H9 (cell line): Measurements from ENCODE around the gene MGMT. TPM values are rescaled to one million over a fixed set of nuclear protein-coding genes. Genes with fewer than 3 reads are reported as not detected.

Experiments used
- DNase-seq: peaks from one replicate; pipeline ENCODE4 v3.0.0-alpha.2; 2017
- H2AFZ ChIP-seq: one replicate; pipeline ENCODE4 v1.6.1; 2013; ENCODE audit warnings: mild to moderate bottlenecking, low read length, control low read depth, moderate library complexity
- H2AK5ac ChIP-seq: 2 replicates; pipeline ENCODE4 v1.6.1; 2013; ENCODE audit warnings: low read length, control low read depth, mixed read lengths; ENCODE audit not compliant: insufficient read length
- H2BK120ac ChIP-seq: one replicate; pipeline ENCODE4 v1.6.1; 2013; ENCODE audit warnings: low read depth, mild to moderate bottlenecking, low read length, control low read depth, inconsistent platforms; ENCODE audit not compliant: poor library complexity, severe bottlenecking
- H2BK12ac ChIP-seq: 2 replicates; pipeline ENCODE4 v1.6.1; 2013; ENCODE audit warnings: low read length, control low read depth, mixed read lengths, low read depth; ENCODE audit not compliant: insufficient read length
- H2BK15ac ChIP-seq: 2 replicates; pipeline ENCODE4 v1.6.1; 2013; ENCODE audit warnings: low read depth, low read length, control low read depth
- H2BK20ac ChIP-seq: one replicate; pipeline ENCODE4 v1.6.1; 2013; ENCODE audit warnings: low read depth, mild to moderate bottlenecking, low read length, control low read depth, inconsistent platforms; ENCODE audit not compliant: poor library complexity, severe bottlenecking
- H2BK5ac ChIP-seq: 2 replicates; pipeline ENCODE4 v1.6.1; 2013; ENCODE audit warnings: low read length, control low read depth, mixed read lengths; ENCODE audit not compliant: insufficient read length
- H3K14ac ChIP-seq: 2 replicates; pipeline ENCODE4 v1.6.1; 2013; ENCODE audit warnings: low read length, control low read depth; ENCODE audit not compliant: insufficient read depth
- H3K18ac ChIP-seq: 2 replicates; pipeline ENCODE4 v1.6.1; 2013; ENCODE audit warnings: low read depth, mild to moderate bottlenecking, mixed read lengths, low read length, control low read depth; ENCODE audit not compliant: insufficient read length
- H3K23ac ChIP-seq: 2 replicates; pipeline ENCODE4 v1.6.1; 2013; ENCODE audit warnings: low read length, control low read depth, mixed read lengths, low read depth; ENCODE audit not compliant: insufficient read length
- H3K23me2 ChIP-seq: 2 replicates; pipeline ENCODE4 v1.6.1; 2013; ENCODE audit warnings: low read depth, mild to moderate bottlenecking, mixed read lengths, low read length, control low read depth; ENCODE audit not compliant: insufficient read length, poor library complexity, severe bottlenecking
- H3K27ac ChIP-seq: 2 replicates; pipeline ENCODE4 v1.5.1; 2013; ENCODE audit warnings: low read length, control low read depth, mixed read lengths, low read depth; ENCODE audit not compliant: insufficient read length
- H3K27me3 ChIP-seq: 2 replicates; pipeline ENCODE4 v1.6.1; 2013; ENCODE audit warnings: low read length, control low read depth, inconsistent platforms; ENCODE audit not compliant: insufficient read depth
- H3K4ac ChIP-seq: 2 replicates; pipeline ENCODE4 v1.6.1; 2013; ENCODE audit warnings: low read depth, mild to moderate bottlenecking, control low read depth, inconsistent platforms, low read length, moderate library complexity
- H3K4me1 ChIP-seq: 2 replicates; pipeline ENCODE4 v1.6.1; 2013; ENCODE audit warnings: low read length, control low read depth, inconsistent platforms; ENCODE audit not compliant: insufficient read depth
- H3K4me2 ChIP-seq: 2 replicates; pipeline ENCODE4 v1.6.1; 2013; ENCODE audit warnings: low read length, control low read depth, mixed read lengths; ENCODE audit not compliant: insufficient read length, insufficient read depth
- H3K56ac ChIP-seq: 2 replicates; pipeline ENCODE4 v1.6.1; 2013; ENCODE audit warnings: low read depth, mild to moderate bottlenecking, mixed read lengths, low read length, control low read depth; ENCODE audit not compliant: insufficient read length
- H3K79me1 ChIP-seq: 2 replicates; pipeline ENCODE4 v1.6.1; 2013; ENCODE audit warnings: low read depth, mild to moderate bottlenecking, moderate library complexity, low read length, control low read depth, inconsistent platforms; ENCODE audit not compliant: insufficient read depth, poor library complexity, severe bottlenecking
- H3K79me2 ChIP-seq: 2 replicates; pipeline ENCODE4 v1.6.1; 2013; ENCODE audit warnings: low read length, control low read depth, inconsistent platforms; ENCODE audit not compliant: insufficient read depth
- H3K9ac ChIP-seq: 2 replicates; pipeline ENCODE4 v1.6.1; 2013; ENCODE audit warnings: low read length, control low read depth, mixed read lengths; ENCODE audit not compliant: insufficient read length; ENCODE audit errors: extremely low read depth
- H3K9me3 ChIP-seq: one replicate; pipeline ENCODE4 v1.6.1; 2013; ENCODE audit warnings: low read depth, low read length, inconsistent platforms; ENCODE audit not compliant: control insufficient read depth
- H3T11ph ChIP-seq: one replicate; pipeline ENCODE4 v1.6.1; 2013; ENCODE audit warnings: mild to moderate bottlenecking, low read length, control low read depth, inconsistent platforms
- H4K20me1 ChIP-seq: one replicate; pipeline ENCODE4 v1.6.1; 2013; ENCODE audit not compliant: control insufficient read depth, insufficient read length, insufficient read depth
- H4K5ac ChIP-seq: 2 replicates; pipeline ENCODE4 v1.6.1; 2013; ENCODE audit warnings: low read depth, mild to moderate bottlenecking, mixed read lengths, low read length, control low read depth; ENCODE audit not compliant: insufficient read length
- H4K8ac ChIP-seq: replicated peaks from 2 replicates; pipeline ENCODE4 v1.6.1; 2013; ENCODE audit warnings: low read length, control low read depth, mixed read lengths, low read depth; ENCODE audit not compliant: insufficient read length
- H4K91ac ChIP-seq: 2 replicates; pipeline ENCODE4 v1.6.1; 2013; ENCODE audit warnings: low read depth, mild to moderate bottlenecking, moderate library complexity, mixed read lengths, low read length, control low read depth; ENCODE audit not compliant: insufficient read length
- H3K27ac Mint-ChIP-seq, 3 experiments: 2 replicates in 2 of 3; 3 replicates in 1 of 3; pipeline ENCODE4 v1.8.0; 2020 to 2021; ENCODE audit warnings: mixed read lengths in 3 of 3, mild to moderate bottlenecking in 1 of 3, moderate library complexity in 1 of 3
- H3K27me3 Mint-ChIP-seq: 2 replicates; pipeline ENCODE4 v1.8.0; 2021; ENCODE audit warnings: low read depth, mild to moderate bottlenecking, moderate library complexity, mixed read lengths
- H3K36me3 Mint-ChIP-seq, 3 experiments: 2 replicates in 2 of 3; 3 replicates in 1 of 3; pipeline ENCODE4 v1.8.0; 2020 to 2021; ENCODE audit warnings: low read depth in 3 of 3, mixed read lengths in 3 of 3; ENCODE audit not compliant: insufficient read depth in 1 of 3
- H3K4me1 Mint-ChIP-seq, 2 experiments: 2 replicates each; pipeline ENCODE4 v1.8.0; 2020; ENCODE audit warnings: mixed read lengths in 2 of 2
- H3K4me3 Mint-ChIP-seq, 2 experiments: 2 replicates in 1 of 2; 3 replicates in 1 of 2; pipeline ENCODE4 v1.8.0; 2020 to 2021; ENCODE audit warnings: mild to moderate bottlenecking in 2 of 2, mixed read lengths in 2 of 2, moderate library complexity in 1 of 2
- H3K9me3 Mint-ChIP-seq, 2 experiments: 2 replicates in 1 of 2; 3 replicates in 1 of 2; pipeline ENCODE4 v1.8.0; 2020; ENCODE audit warnings: mild to moderate bottlenecking in 2 of 2, mixed read lengths in 2 of 2, moderate library complexity in 1 of 2
- WGBS: extraction: QIAGEN DNeasy Blood & Tissue Kit; methylation state at CpG from one replicate; pipeline ENCODE4 v1.1.7; 2013; ENCODE audit warnings: missing lambda C conversion rate, low lambda C conversion rate, mixed read lengths; ENCODE audit not compliant: insufficient read length; ENCODE audit errors: extremely low coverage; 5-methylcytosine and 5-hydroxymethylcytosine counted together
- total RNA-seq: library from RNA; stranded (reverse); gene quantifications from 2 replicates; pipeline ENCODE4 v1.2.1, GENCODE V29; 2021
- TF ChIP-seq, protein P1 (sequence below): fragments of 200-600 bp; sonication (generic); conservative IDR thresholded peaks from 3 replicates; pipeline ENCODE4 v1.8.0; 2021; ENCODE audit warnings: antibody characterized with exemption, mild to moderate bottlenecking

Gene MGMT
- total RNA-seq, 1 experiment from 2014 or later = 18.4 TPM

DNA sequence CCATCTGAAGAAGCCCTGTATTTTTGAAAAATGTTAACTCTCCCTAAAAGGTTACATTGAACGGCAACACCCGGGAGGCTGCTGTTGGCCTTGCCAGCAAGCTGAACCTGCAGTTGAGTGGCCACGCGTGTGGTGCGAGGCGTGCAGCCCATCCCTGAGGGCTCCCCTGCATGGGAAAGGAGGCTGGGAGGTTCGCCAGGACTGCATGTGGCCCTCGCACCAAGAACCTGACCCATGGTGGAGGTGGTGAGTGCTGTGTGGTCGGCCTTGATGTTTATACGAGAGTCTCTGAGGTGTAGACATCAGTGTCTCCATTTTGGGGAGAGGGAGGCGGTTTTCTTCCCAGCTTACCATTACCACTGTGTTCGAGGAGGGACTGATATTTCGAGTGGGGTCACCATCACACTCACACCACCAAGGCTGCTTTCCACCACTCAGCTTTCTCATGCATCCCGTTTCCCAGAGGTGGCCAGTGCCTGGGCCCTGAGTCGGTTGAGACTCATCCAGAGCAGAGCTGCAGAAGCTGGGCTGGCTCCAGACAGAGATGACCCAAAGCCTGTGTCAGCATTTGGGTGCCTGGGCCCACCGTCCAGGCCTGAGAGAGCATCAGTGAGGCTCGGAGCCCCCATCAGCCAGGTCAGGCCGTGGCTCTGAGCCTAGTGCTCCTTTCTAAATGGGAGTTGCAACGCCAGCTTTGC lies 274.4 kb downstream of the MGMT start:
- Mint-ChIP-seq H3K9me3 (peaks cover 13 to 15% of the 10 kb centered on the region in 2 experiments), H3K4me1 (peaks cover 0 to 5% of the 10 kb centered on the region in 2 experiments; a peak in 2 of 4 replicates), H3K4me3 (no peak overlapping the region), H3K36me3 (peaks cover 12 to 17% (median 17%) of the 10 kb centered on the region in 3 experiments), H3K27me3 (no peaks in the 10 kb centered on the region), H3K27ac (no peak overlapping the region; a peak in 2 of 7 replicates)
- no peaks in the 10 kb centered on the region for H3K23me2 ChIP-seq
- no peak overlapping the region for H4K8ac ChIP-seq
- no peak overlapping the region for H3K18ac ChIP-seq
- no peaks in the 10 kb centered on the region for H3K4me1 ChIP-seq
- H2BK5ac ChIP-seq = no peak overlapping the region
- H2BK15ac ChIP-seq = no peak overlapping the region
- H3K79me1 ChIP-seq = no peaks in the 10 kb centered on the region
- H3K27me3 ChIP-seq = no peaks in the 10 kb centered on the region
- WGBS = no CpG with 5 or more reads among the region's 19 CpGs
- no peak overlapping the region for H2BK120ac ChIP-seq
- no peak overlapping the region for H3K4ac ChIP-seq
- H3K4me2 ChIP-seq = no peak overlapping the region
- H3K23ac ChIP-seq = no peak overlapping the region
- H3K9ac ChIP-seq = no peak overlapping the region
- H3K14ac ChIP-seq = no peak overlapping the region
- H3K79me2 ChIP-seq = no peaks in the 10 kb centered on the region
- H3T11ph ChIP-seq = no peak overlapping the region
- H2BK12ac ChIP-seq = no peak overlapping the region
- H3K56ac ChIP-seq = no peak overlapping the region
- H2AFZ ChIP-seq = no peak overlapping the region
- no peaks in the 10 kb centered on the region for H3K9me3 ChIP-seq
- DNase-seq = peak; percentile 14
- H2AK5ac ChIP-seq = no peak overlapping the region
- no peak overlapping the region for H3K27ac ChIP-seq
- H4K91ac ChIP-seq = peak overlapping the region; percentile 57
- TF ChIP-seq, protein P1, sequence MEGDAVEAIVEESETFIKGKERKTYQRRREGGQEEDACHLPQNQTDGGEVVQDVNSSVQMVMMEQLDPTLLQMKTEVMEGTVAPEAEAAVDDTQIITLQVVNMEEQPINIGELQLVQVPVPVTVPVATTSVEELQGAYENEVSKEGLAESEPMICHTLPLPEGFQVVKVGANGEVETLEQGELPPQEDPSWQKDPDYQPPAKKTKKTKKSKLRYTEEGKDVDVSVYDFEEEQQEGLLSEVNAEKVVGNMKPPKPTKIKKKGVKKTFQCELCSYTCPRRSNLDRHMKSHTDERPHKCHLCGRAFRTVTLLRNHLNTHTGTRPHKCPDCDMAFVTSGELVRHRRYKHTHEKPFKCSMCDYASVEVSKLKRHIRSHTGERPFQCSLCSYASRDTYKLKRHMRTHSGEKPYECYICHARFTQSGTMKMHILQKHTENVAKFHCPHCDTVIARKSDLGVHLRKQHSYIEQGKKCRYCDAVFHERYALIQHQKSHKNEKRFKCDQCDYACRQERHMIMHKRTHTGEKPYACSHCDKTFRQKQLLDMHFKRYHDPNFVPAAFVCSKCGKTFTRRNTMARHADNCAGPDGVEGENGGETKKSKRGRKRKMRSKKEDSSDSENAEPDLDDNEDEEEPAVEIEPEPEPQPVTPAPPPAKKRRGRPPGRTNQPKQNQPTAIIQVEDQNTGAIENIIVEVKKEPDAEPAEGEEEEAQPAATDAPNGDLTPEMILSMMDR = no peak
- no peaks in the 10 kb centered on the region for H4K20me1 ChIP-seq
- no peak overlapping the region for H4K5ac ChIP-seq
- no peak overlapping the region for H2BK20ac ChIP-seq
